ENCODE results near the gene HAUS7. TPM values are rescaled to one million over a fixed set of nuclear protein-coding genes. Genes with fewer than 3 reads are reported as not detected.

HAUS7 gene
- total and polyA plus RNA-seq, 2 of the 8 experiments (the other 6 are each of a cell fraction or from before 2014, with no cell fraction given): 45.4 to 54.0 TPM

- Histone ChIP-seq H2BK5ac (ENCODE audit: low read depth, low read length) (no peak overlapping the region), H3K4ac (replicated peaks; ENCODE audit: insufficient read length, low read depth, low read length) (no peak overlapping the region), H2AK5ac (ENCODE audit: low read depth, low read length) (no peak overlapping the region), H2BK120ac (replicated peaks; ENCODE audit: low read depth, low read length) (no peak overlapping the region), H3K9ac (replicated peaks in 1 of 4; ENCODE audit: extremely low read depth in 1 of 4, low read depth in 3 of 4, low read length in 3 of 4) (no peak overlapping the region), H3K18ac (ENCODE audit: extremely low read depth, low read length) (no peak overlapping the region), H4K91ac (replicated peaks; ENCODE audit: insufficient read length, low read length) (no peak overlapping the region), H3K4me2 (ENCODE audit: insufficient read depth in 1 of 2, low read depth in 2 of 2, low read length in 2 of 2) (no peak overlapping the region), H3K23ac (ENCODE audit: insufficient read length) (no peak overlapping the region), H3K14ac (ENCODE audit: insufficient read length) (no peak overlapping the region), H2BK20ac (ENCODE audit: low read length) (no peak overlapping the region), H3K4me1 (replicated peaks in 1 of 4; ENCODE audit: control insufficient read depth in 3 of 4, insufficient read depth in 4 of 4, low read length in 3 of 4) (no peaks in the 10 kb centered on the region), H4K5ac (ENCODE audit: insufficient read length, low read depth, low read length) (no peak overlapping the region), H3K56ac (replicated peaks; ENCODE audit: insufficient read length, low read depth, low read length) (no peak overlapping the region), H3K9me3 (ENCODE audit: insufficient read depth in 2 of 2, low read depth in 1 of 2, low read length in 1 of 2) (no peaks in the 10 kb centered on the region), H2BK12ac (ENCODE audit: low read depth, low read length) (no peak overlapping the region), H3K4me3 (ENCODE audit: extremely low read depth in 1 of 4, insufficient read depth in 2 of 4, low read depth in 3 of 4, low read length in 4 of 4) (no peak overlapping the region), H2AFZ (ENCODE audit: low read length) (no peak overlapping the region), H3K27me3 (replicated peaks in 1 of 4; ENCODE audit: control insufficient read depth in 3 of 4, extremely low read depth in 1 of 4, insufficient read depth in 3 of 4, low read length in 3 of 4) (peaks cover 8 to 25% (median 16%) of the 10 kb centered on the region in 4 experiments), H4K8ac (ENCODE audit: extremely low read depth, insufficient read depth, low read length) (no peak overlapping the region), H4K20me1 (replicated peaks in 1 of 2; ENCODE audit: control insufficient read depth in 1 of 2, insufficient read depth in 2 of 2, low read length in 2 of 2) (no peaks in the 10 kb centered on the region), H3K27ac (ENCODE audit: low read depth, low read length) (no peak overlapping the region), H2BK15ac (ENCODE audit: low read length) (no peak overlapping the region), H3K36me3 (ENCODE audit: control insufficient read depth in 2 of 4, insufficient read depth in 4 of 4, low read length in 3 of 4) (no peaks in the 10 kb centered on the region), H3K79me1 (ENCODE audit: low read depth, low read length) (no peaks in the 10 kb centered on the region), H3K79me2 (ENCODE audit: control insufficient read depth in 1 of 2, insufficient read depth in 2 of 2, low read length in 2 of 2) (no peaks in the 10 kb centered on the region), H3K23me2 (ENCODE audit: low read depth, low read length) (peaks cover 3% of the 10 kb centered on the region; the same call in 1 of the 2 replicates)
- FAIRE-seq (no peak), DNase-seq (ENCODE audit: low read depth in 1 of 2, low spot score in 2 of 2) (no peak)
- TF ChIP-seq POLR2AphosphoS5 (IDR thresholded peaks at IDR 0.05; ENCODE audit: low read depth, low read length): no peak
- ChIA-PET POLR2A (ENCODE audit: partially characterized antibody) (no interaction called here), CTCF (ENCODE audit: partially characterized antibody) (interaction anchor here (1.1 kb wide), 1 partner anchor 377 kb away, joined by 3 read pairs; no protein-coding TSS in a partner anchor)
- 60% methylated on average over 5 of the region's 30 CpGs; no CpG with 5 or more reads in 1 of the 2 experiments for WGBS, 2 experiments (ENCODE audit: extremely low coverage in 1 of 2, insufficient coverage in 1 of 2, insufficient read length in 1 of 2, insufficient replicate concordance in 2 of 2, low coverage in 1 of 2, low lambda C conversion rate in 2 of 2, missing lambda C conversion rate in 1 of 2)
These were observed 60.8 kb downstream of the HAUS7 start for GRCh38 chrX:153409414-153410101.
